Panc1 (cell line): ENCODE results near the gene KLK8. TPM values are rescaled to one million over a fixed set of nuclear protein-coding genes. Genes with fewer than 3 reads are reported as not detected.

Source experiments
- ATAC-seq: fragments of 200-7000 bp; cut with Tn5 transposase; 2 replicates; pipeline ENCODE4 v1.9.1; 2020; ENCODE audit warnings: mild to moderate bottlenecking, moderate library complexity
- BruUV-seq: library from RNA; stranded (reverse); fragments of 400-500 nt; replicated peaks from 2 replicates; lab custom pipeline; 2021; lab: Mats Ljungman, UMichigan
- CTCF ChIA-PET: fragments of 300-600 bp; sonication (Branson Sonifier 250); formaldehyde crosslinking; loops from one replicate; lab custom pipeline; 2022; ENCODE audit warnings: antibody characterized with exemption; lab: Charles Lee
- POLR2A ChIA-PET: fragments of 300-600 bp; sonication (Branson Sonifier 250); formaldehyde crosslinking; loops from one replicate; lab custom pipeline; 2022; ENCODE audit warnings: antibody characterized with exemption; lab: Charles Lee
- DNase-seq: peaks from one replicate; pipeline ENCODE4 v3.0.0-alpha.2; 2010; ENCODE audit warnings: low read depth, low spot score
- H3K27ac ChIP-seq: 2 replicates; pipeline ENCODE4 v1.5.1; 2011; ENCODE audit warnings: mild to moderate bottlenecking, low read length, inconsistent platforms
- H3K27me3 ChIP-seq: fragments of 200-500 bp; sonication (Bioruptor generic); 2 replicates; pipeline ENCODE4 v1.6.0; 2014; ENCODE audit warnings: low read length, inconsistent platforms; ENCODE audit not compliant: control insufficient read depth, insufficient read depth
- H3K36me3 ChIP-seq: fragments of 200-500 bp; sonication (Bioruptor generic); 2 replicates; pipeline ENCODE4 v1.5.1; 2014; ENCODE audit warnings: inconsistent platforms, mild to moderate bottlenecking, low read length, moderate library complexity; ENCODE audit not compliant: control insufficient read depth, insufficient read depth
- H3K4me1 ChIP-seq: 2 replicates; pipeline ENCODE4 v1.5.1; 2011; ENCODE audit warnings: inconsistent platforms, mild to moderate bottlenecking, low read length, moderate library complexity; ENCODE audit not compliant: control insufficient read depth, insufficient read depth
- H3K4me3 ChIP-seq, 2 experiments: 2 replicates each; pipeline ENCODE4 v1.5.1; 2011 to 2012; ENCODE audit warnings: low read depth in 2 of 2, low read length in 2 of 2, mild to moderate bottlenecking in 2 of 2, inconsistent platforms in 1 of 2, moderate library complexity in 1 of 2
- H3K9me3 ChIP-seq: fragments of 200-500 bp; sonication (Bioruptor generic); 2 replicates; pipeline ENCODE4 v1.5.1; 2014; ENCODE audit warnings: low read depth, mild to moderate bottlenecking, inconsistent platforms, low read length, moderate library complexity; ENCODE audit not compliant: control insufficient read depth, insufficient read depth
- POLR2AphosphoS5 ChIP-seq: IDR thresholded peaks from 2 replicates; pipeline ENCODE4 v1.6.1; 2012; ENCODE audit warnings: mild to moderate bottlenecking, low read depth, low read length, moderate library complexity
- REST ChIP-seq, 2 experiments: IDR thresholded peaks; 2 replicates each; pipeline ENCODE4 v1.6.1; 2011 to 2012; ENCODE audit warnings: low read depth in 2 of 2, control low read depth in 1 of 2, low read length in 1 of 2, mild to moderate bottlenecking in 1 of 2, moderate library complexity in 1 of 2; ENCODE audit not compliant: insufficient read depth in 1 of 2
- SIN3A ChIP-seq: IDR thresholded peaks from 2 replicates; pipeline ENCODE4 v1.6.1; 2012; ENCODE audit warnings: low read depth, mild to moderate bottlenecking, low read length, moderate library complexity, borderline replicate concordance; ENCODE audit not compliant: insufficient read depth
- TCF7L2 ChIP-seq: IDR thresholded peaks from 2 replicates; pipeline ENCODE4 v1.6.1; 2011; ENCODE audit warnings: mild to moderate bottlenecking, low read depth, low read length, inconsistent platforms
- in situ Hi-C: cut with HindIII; loops from 2 replicates; pipeline ENCODE4 v1.10.0; 2016; ENCODE audit warnings: low sequenced_read_pairs, low pct_unique_long_range_greater_than_20kb
- intact Hi-C: fragments of 100-400 bp; cut with micrococcal nuclease; formaldehyde crosslinking; loops from one replicate; pipeline ENCODE4 v1.10.0; 2022; ENCODE audit not compliant: unreplicated experiment
- total RNA-seq: library from RNA; stranded (reverse); gene quantifications from one replicate; pipeline ENCODE4 v1.2.1, GENCODE V29; 2021; ENCODE audit not compliant: unreplicated experiment
- TF ChIP-seq, protein P1 (sequence below): fragments of 450-650 bp; IDR thresholded peaks from 2 replicates; pipeline ENCODE4 v1.5.1; 2017; ENCODE audit warnings: mild to moderate bottlenecking

KLK8 gene
- total RNA-seq, 1 experiment from 2014 or later = not detected

- Histone ChIP-seq H3K4me3 (no peak overlapping the region), H3K27me3 (peaks cover 2% of the 10 kb centered on the region; the same call in 1 of the 2 replicates), H3K9me3 (no peaks in the 10 kb centered on the region), H3K36me3 (no peaks in the 10 kb centered on the region; the same call in 1 of the 2 replicates), H3K27ac (no peak overlapping the region), H3K4me1 (peaks cover 3% of the 10 kb centered on the region)
- TF ChIP-seq, protein P1, sequence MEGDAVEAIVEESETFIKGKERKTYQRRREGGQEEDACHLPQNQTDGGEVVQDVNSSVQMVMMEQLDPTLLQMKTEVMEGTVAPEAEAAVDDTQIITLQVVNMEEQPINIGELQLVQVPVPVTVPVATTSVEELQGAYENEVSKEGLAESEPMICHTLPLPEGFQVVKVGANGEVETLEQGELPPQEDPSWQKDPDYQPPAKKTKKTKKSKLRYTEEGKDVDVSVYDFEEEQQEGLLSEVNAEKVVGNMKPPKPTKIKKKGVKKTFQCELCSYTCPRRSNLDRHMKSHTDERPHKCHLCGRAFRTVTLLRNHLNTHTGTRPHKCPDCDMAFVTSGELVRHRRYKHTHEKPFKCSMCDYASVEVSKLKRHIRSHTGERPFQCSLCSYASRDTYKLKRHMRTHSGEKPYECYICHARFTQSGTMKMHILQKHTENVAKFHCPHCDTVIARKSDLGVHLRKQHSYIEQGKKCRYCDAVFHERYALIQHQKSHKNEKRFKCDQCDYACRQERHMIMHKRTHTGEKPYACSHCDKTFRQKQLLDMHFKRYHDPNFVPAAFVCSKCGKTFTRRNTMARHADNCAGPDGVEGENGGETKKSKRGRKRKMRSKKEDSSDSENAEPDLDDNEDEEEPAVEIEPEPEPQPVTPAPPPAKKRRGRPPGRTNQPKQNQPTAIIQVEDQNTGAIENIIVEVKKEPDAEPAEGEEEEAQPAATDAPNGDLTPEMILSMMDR = peak; percentile 81
- TF ChIP-seq TCF7L2 = no peak
- BruUV-seq = no TSS peak
- peak; percentile 35 for DNase-seq
- ChIA-PET CTCF (interaction anchor here (0.6 to 1.6 kb wide), 6 partner anchors 11 to 346 kb away, joined by 3 to 13 read pairs (median 6); no protein-coding TSS in a partner anchor), POLR2A (interaction anchor here (0.6 to 0.7 kb wide), 2 partner anchors 12 to 301 kb away, joined by 3 to 5 read pairs; no protein-coding TSS in a partner anchor)
- ATAC-seq = peak; percentile 52; the same call in 1 of the 2 replicates
- intact Hi-C loops = loop anchor here (2.0 kb wide), 1 partner anchor 74 kb away; no protein-coding TSS in a partner anchor
- in situ Hi-C loops = no loop called here
These were observed 19.7 kb upstream of the KLK8 start for GRCh38 chr19:51020988-51021651.

GRCh38 chr19:51019544-51019925 is 18.1 kb upstream of the KLK8 start, which contains the start of gene KLK10:
Gene KLK10 (minus strand): TSS chr19:51019709. CDS start chr19:51019130, 579 bp downstream.
- POLR2A ChIA-PET = interaction anchor here (0.6 kb wide), 1 partner anchor 15 kb away, joined by 11 read pairs; the partner anchor contains the start of gene KLK12
- no peak for ATAC-seq

More at GRCh38 chr19:51019544-51019925, 18.1 kb upstream of the KLK8 start, which contains the start of gene KLK10:
- intact Hi-C loops = no loop called here
- CTCF ChIA-PET = interaction anchor here (0.6 kb wide), 1 partner anchor 95 kb away, joined by 6 read pairs; no protein-coding TSS in a partner anchor
- no peak for DNase-seq
- Histone ChIP-seq H3K4me3 (peak within 1 kb of the TSS; percentile 30 to 50), H3K27me3 (peaks cover 2% of the 10 kb centered on the region; the same call in 1 of the 2 replicates), H3K9me3 (no peaks in the 10 kb centered on the region), H3K27ac (no peak within 1 kb of the TSS), H3K36me3 (no peaks in the 10 kb centered on the region; the same call in 1 of the 2 replicates), H3K4me1 (peaks cover 3% of the 10 kb centered on the region)
- TF ChIP-seq REST (IDR thresholded peaks at IDR 0.05; ENCODE audit: insufficient read depth in 1 of 2, low read depth in 2 of 2, low read length in 1 of 2) = no peak
- TF ChIP-seq TCF7L2 = no peak
- TF ChIP-seq SIN3A = no peak
- no peak for TF ChIP-seq POLR2AphosphoS5
- TF ChIP-seq, protein P1 = no peak
- BruUV-seq = no TSS peak
- in situ Hi-C loops = no loop called here
